ENCODE measurements around the gene KLHL25. TPM values are rescaled to one million over a fixed set of nuclear protein-coding genes. Genes with fewer than 3 reads are reported as not detected.

Gene KLHL25
- total and polyA plus RNA-seq, 4 donors: 2.3 to 34.2 (median 11.4) TPM

- no peak for TF ChIP-seq RXRA (IDR thresholded peaks at IDR 0.05)
Observed at GRCh38 chr15:85763157-85763556, 31.6 kb downstream of the KLHL25 start (continued).

DNA sequence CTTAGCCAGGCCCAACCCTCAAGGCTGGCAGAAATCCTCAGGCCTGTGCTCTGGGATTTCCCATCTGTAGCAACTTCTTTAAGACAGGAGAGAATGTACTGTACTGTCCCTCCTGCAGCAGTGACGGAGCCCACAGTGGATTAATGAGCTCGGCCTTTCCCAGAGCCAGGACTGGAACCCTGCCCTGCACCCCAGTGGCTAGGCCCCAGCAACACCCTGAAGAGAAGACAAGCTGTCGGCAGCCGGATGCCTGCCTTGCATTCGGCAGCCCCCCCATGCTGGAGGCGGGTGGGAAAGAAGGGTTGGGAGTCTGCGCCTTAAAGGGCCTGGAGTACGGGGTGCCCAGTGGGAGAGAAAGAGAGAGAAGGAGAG, 32.0 kb downstream of the KLHL25 start:
- no peak for DNase-seq (ENCODE audit: low spot score)
- no peaks in the 10 kb centered on the region for H3K27me3 ChIP-seq (ENCODE audit: control insufficient read depth in 4 of 4, insufficient read depth in 4 of 4, low read length in 3 of 4)
- peaks cover 0 to 6% (median 1%) of the 10 kb centered on the region in 4 donors for H3K36me3 ChIP-seq (ENCODE audit: control insufficient read depth in 4 of 4, insufficient read depth in 3 of 4, low read depth in 1 of 4, low read length in 3 of 4)
- peaks cover 5 to 33% (median 25%) of the 10 kb centered on the region in 4 donors for H3K4me1 ChIP-seq (ENCODE audit: control insufficient read depth in 4 of 4, insufficient read depth in 4 of 4, low read length in 3 of 4)
- no peak overlapping the region for H3K27ac ChIP-seq (ENCODE audit: low read depth in 1 of 2, low read length in 2 of 2)
- no peak for TF ChIP-seq YY1 (IDR thresholded peaks at IDR 0.05)
- no peak for TF ChIP-seq EGR1 (IDR thresholded peaks at IDR 0.05; ENCODE audit: low read depth in 2 of 2)
- TF ChIP-seq FOXA2 (IDR thresholded peaks at IDR 0.05): no peak
- no peak overlapping the region for H3K9ac ChIP-seq (ENCODE audit: low read depth in 1 of 2, low read length in 2 of 2)
- no peak overlapping the region for H3K4me3 ChIP-seq (ENCODE audit: low read depth in 1 of 3, low read length in 3 of 3)
- H3K9me3 ChIP-seq (ENCODE audit: control insufficient read depth in 4 of 4, low read length in 3 of 4): no peaks in the 10 kb centered on the region
- 88% methylated on average over 8 of the region's 8 CpGs for WGBS

GRCh38 chr15:85762039-85762755, 32.5 kb downstream of the KLHL25 start:
- Histone ChIP-seq H3K27me3 (ENCODE audit: control insufficient read depth in 4 of 4, insufficient read depth in 4 of 4, low read length in 3 of 4) (no peaks in the 10 kb centered on the region), H3K4me1 (ENCODE audit: control insufficient read depth in 4 of 4, insufficient read depth in 4 of 4, low read length in 3 of 4) (peaks cover 5 to 33% (median 25%) of the 10 kb centered on the region in 4 donors), H3K4me3 (ENCODE audit: low read depth in 1 of 3, low read length in 3 of 3) (no peak overlapping the region), H3K36me3 (ENCODE audit: control insufficient read depth in 4 of 4, insufficient read depth in 3 of 4, low read depth in 1 of 4, low read length in 3 of 4) (peaks cover 0 to 7% (median 1%) of the 10 kb centered on the region in 4 donors), H3K27ac (ENCODE audit: low read depth in 1 of 2, low read length in 2 of 2) (no peak overlapping the region), H3K9ac (ENCODE audit: low read depth in 1 of 2, low read length in 2 of 2) (no peak overlapping the region), H3K9me3 (ENCODE audit: control insufficient read depth in 4 of 4, low read length in 3 of 4) (no peaks in the 10 kb centered on the region)
- TF ChIP-seq NR2F2 (IDR thresholded peaks at IDR 0.05) (no peak), GABPA (IDR thresholded peaks at IDR 0.05 in 1 of 2, conservative IDR thresholded peaks at IDR 0.05 in 1 of 2) (peak in 1 of 2 donors; percentile 49), RXRA (IDR thresholded peaks at IDR 0.05) (peak in 1 of 2 donors; percentile 34), HNF4A (conservative IDR thresholded peaks at IDR 0.05) (peak in 1 of 2 donors; percentile 26)
- TF ChIP-seq, protein P1, sequence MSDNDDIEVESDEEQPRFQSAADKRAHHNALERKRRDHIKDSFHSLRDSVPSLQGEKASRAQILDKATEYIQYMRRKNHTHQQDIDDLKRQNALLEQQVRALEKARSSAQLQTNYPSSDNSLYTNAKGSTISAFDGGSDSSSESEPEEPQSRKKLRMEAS (IDR thresholded peaks at IDR 0.05): no peak
- DNase-seq (ENCODE audit: low spot score): no peak
- 82% methylated on average over 15 of the region's 15 CpGs for WGBS

DNA sequence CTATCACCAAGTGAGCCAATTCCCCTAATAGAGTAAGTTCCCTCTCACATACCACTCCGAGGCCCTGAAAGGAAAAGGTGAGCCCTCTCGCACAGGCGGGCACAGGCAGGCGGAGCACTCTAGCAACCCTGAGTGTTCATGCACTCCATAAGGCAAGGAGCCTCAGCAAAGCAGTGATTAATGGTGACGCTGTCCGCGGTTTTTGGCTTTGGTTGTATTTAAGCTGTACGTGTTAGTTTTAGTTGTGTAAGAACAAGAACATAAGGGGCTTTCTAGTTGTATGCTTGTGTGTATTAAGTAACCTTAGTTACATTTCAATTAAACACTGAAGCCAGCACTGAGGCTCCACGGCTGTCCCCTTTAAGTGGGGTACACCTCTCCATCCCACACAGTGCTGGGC, 33.1 kb downstream of the KLHL25 start:
- Histone ChIP-seq H3K27ac (ENCODE audit: low read depth in 1 of 2, low read length in 2 of 2) (no peak overlapping the region), H3K4me1 (ENCODE audit: control insufficient read depth in 4 of 4, insufficient read depth in 4 of 4, low read length in 3 of 4) (peaks cover 5 to 36% (median 25%) of the 10 kb centered on the region in 4 donors), H3K9ac (ENCODE audit: low read depth in 1 of 2, low read length in 2 of 2) (no peak overlapping the region), H3K9me3 (ENCODE audit: control insufficient read depth in 4 of 4, low read length in 3 of 4) (no peaks in the 10 kb centered on the region), H3K4me3 (ENCODE audit: low read depth in 1 of 3, low read length in 3 of 3) (no peak overlapping the region), H3K27me3 (ENCODE audit: control insufficient read depth in 4 of 4, insufficient read depth in 4 of 4, low read length in 3 of 4) (no peaks in the 10 kb centered on the region), H3K36me3 (ENCODE audit: control insufficient read depth in 4 of 4, insufficient read depth in 3 of 4, low read depth in 1 of 4, low read length in 3 of 4) (peaks cover 0 to 7% (median 1%) of the 10 kb centered on the region in 4 donors)
- TF ChIP-seq HNF4G (IDR thresholded peaks at IDR 0.05) (no peak), FOXA1 (IDR thresholded peaks at IDR 0.05) (no peak), RXRA (IDR thresholded peaks at IDR 0.05) (no peak)
- no peak for DNase-seq (ENCODE audit: low spot score)
- WGBS: 94% methylated on average over 9 of the region's 9 CpGs
